ENCODE measurements around the gene MYL6. TPM values are rescaled to one million over a fixed set of nuclear protein-coding genes. Genes with fewer than 3 reads are reported as not detected.
A peak's percentile ranks its signal among the peaks of the same experiment; 100 is the strongest.

The MYL6 gene
- total RNA-seq, 1 experiment from 2014 or later: 932 TPM

DNA sequence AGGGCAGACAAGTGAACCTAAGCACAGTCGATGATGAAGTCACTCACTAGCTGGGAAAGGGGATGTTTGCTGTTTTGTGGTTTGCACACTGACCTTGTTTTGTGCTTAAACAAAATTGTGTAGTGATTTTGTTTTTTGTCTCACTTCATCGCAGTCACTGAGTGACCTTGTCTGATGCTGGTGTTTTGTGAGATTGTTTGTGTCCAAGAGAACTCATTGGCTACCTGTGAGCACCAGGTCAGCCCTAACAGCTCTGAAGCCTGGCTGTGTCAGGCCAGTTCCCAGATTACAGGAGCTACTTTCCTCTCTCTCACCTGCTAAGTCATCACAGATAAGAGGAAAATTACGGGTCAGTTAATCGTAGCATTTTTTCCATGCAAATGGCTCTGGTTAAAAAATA lies 34.0 kb upstream of the MYL6 start:
- ChIA-PET POLR2A (no interaction called here), CTCF (interaction anchor here (1.1 to 1.4 kb wide), 4 partner anchors 27 to 142 kb away, joined by 3 to 7 read pairs (median 4); partner anchors contain the start of genes COQ10A, MYL6B and SMARCC2)
- no peak overlapping the region for H3K4me3 Mint-ChIP-seq
- TF ChIP-seq TCF7 (CRISPR knock-in tag; IDR thresholded peaks at IDR 0.05; ENCODE audit: low read depth) (no peak), ZBTB43 (CRISPR knock-in tag; IDR thresholded peaks at IDR 0.05) (no peak), CREM (CRISPR knock-in tag; IDR thresholded peaks at IDR 0.05) (no peak), TEAD1 (CRISPR knock-in tag; IDR thresholded peaks at IDR 0.05) (no peak), SP1 (CRISPR knock-in tag; conservative IDR thresholded peaks at IDR 0.05) (no peak)
- TF ChIP-seq, protein P1, sequence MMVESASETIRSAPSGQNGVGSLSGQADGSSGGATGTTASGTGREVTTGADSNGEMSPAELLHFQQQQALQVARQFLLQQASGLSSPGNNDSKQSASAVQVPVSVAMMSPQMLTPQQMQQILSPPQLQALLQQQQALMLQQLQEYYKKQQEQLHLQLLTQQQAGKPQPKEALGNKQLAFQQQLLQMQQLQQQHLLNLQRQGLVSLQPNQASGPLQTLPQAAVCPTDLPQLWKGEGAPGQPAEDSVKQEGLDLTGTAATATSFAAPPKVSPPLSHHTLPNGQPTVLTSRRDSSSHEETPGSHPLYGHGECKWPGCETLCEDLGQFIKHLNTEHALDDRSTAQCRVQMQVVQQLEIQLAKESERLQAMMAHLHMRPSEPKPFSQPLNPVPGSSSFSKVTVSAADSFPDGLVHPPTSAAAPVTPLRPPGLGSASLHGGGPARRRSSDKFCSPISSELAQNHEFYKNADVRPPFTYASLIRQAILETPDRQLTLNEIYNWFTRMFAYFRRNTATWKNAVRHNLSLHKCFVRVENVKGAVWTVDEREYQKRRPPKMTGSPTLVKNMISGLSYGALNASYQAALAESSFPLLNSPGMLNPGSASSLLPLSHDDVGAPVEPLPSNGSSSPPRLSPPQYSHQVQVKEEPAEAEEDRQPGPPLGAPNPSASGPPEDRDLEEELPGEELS (CRISPR knock-in tag; IDR thresholded peaks at IDR 0.05): no peak
- TF ChIP-seq, protein P2, sequence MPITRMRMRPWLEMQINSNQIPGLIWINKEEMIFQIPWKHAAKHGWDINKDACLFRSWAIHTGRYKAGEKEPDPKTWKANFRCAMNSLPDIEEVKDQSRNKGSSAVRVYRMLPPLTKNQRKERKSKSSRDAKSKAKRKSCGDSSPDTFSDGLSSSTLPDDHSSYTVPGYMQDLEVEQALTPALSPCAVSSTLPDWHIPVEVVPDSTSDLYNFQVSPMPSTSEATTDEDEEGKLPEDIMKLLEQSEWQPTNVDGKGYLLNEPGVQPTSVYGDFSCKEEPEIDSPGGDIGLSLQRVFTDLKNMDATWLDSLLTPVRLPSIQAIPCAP (CRISPR knock-in tag; IDR thresholded peaks at IDR 0.05): no peak
- no peaks in the 10 kb centered on the region; the same call in 1 of the 2 replicates for H3K27me3 Mint-ChIP-seq (ENCODE audit: low read depth)
- H3K4me1 Mint-ChIP-seq: peaks cover 25% of the 10 kb centered on the region
- H3K27ac Mint-ChIP-seq: peak overlapping the region; percentile 4
- ATAC-seq: no peak
- peaks cover 15% of the 10 kb centered on the region for H3K36me3 Mint-ChIP-seq
- DNase-seq (ENCODE audit: low spot score): no peak
- H3K9me3 Mint-ChIP-seq: no peaks in the 10 kb centered on the region

GRCh38 chr12:56126732-56127239 lies 31.4 kb upstream of the MYL6 start:
- no peak for DNase-seq (ENCODE audit: low spot score)
- Mint-ChIP-seq H3K36me3 (peaks cover 22% of the 10 kb centered on the region), H3K4me1 (peaks cover 30% of the 10 kb centered on the region), H3K9me3 (no peaks in the 10 kb centered on the region), H3K27me3 (ENCODE audit: low read depth) (no peaks in the 10 kb centered on the region; the same call in 1 of the 2 replicates), H3K4me3 (peak overlapping the region; percentile 98), H3K27ac (peak overlapping the region; percentile 99)
- ChIA-PET CTCF (interaction anchor here (0.5 to 4.2 kb wide), 19 partner anchors 9 to 557 kb away, joined by 3 to 22 read pairs (median 3); partner anchors contain the start of genes COQ10A, MYL6, MYL6B and ORMDL2), POLR2A (interaction anchor here (0.6 to 5.3 kb wide), 8 partner anchors 9 to 532 kb away, joined by 3 to 104 read pairs (median 4); partner anchors contain the start of genes MYL6, PA2G4, SMARCC2 and ZC3H10)
- TF ChIP-seq EMX1 (CRISPR knock-in tag; IDR thresholded peaks at IDR 0.05) (0 out of 2 replicates have a peak, but pooled peaks have one; percentile 7), GABPB1 (CRISPR knock-in tag; IDR thresholded peaks at IDR 0.05) (no peak)
- no peak for ATAC-seq

DNA sequence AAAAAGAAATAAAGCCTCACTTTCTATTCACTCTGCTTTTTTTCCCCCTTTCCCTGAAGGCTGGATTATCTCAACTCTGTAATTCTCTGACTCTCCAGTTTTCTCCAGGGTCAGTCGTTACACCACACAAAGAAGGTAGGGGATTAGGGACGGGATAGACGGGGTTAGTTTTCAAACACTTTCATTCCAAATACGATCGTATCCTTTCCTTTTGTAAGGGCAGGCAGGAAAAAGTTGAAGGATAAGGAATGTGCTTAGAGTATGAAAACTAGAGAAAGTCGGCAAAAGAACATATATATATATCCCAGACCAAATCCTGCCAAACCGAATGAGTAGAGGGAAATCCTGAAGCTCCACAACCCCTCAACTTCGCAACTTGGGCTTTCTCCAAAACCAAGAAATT lies 30.7 kb upstream of the MYL6 start:
- peak overlapping the region; percentile 99 for H3K27ac Mint-ChIP-seq
- no peaks in the 10 kb centered on the region; the same call in 1 of the 2 replicates for H3K27me3 Mint-ChIP-seq (ENCODE audit: low read depth)
- H3K9me3 Mint-ChIP-seq: no peaks in the 10 kb centered on the region
- peak overlapping the region; percentile 98 for H3K4me3 Mint-ChIP-seq
- ChIA-PET POLR2A (interaction anchor here (0.6 to 5.3 kb wide), 16 partner anchors 9 to 509 kb away, joined by 3 to 104 read pairs (median 6); partner anchors contain the start of genes CNPY2, MYL6, PA2G4 and RNF41), CTCF (interaction anchor here (0.6 to 4.2 kb wide), 27 partner anchors 8 to 1044 kb away, joined by 3 to 61 read pairs (median 5); partner anchors contain the start of genes ANKRD52, COQ10A, MYL6 and MYL6B)
- peaks cover 27% of the 10 kb centered on the region for H3K36me3 Mint-ChIP-seq
- ATAC-seq: no peak
- no peak for TF ChIP-seq MYBL2 (CRISPR knock-in tag; IDR thresholded peaks at IDR 0.05)
- no peak for TF ChIP-seq PREB (CRISPR knock-in tag; IDR thresholded peaks at IDR 0.05; ENCODE audit: borderline replicate concordance)
- TF ChIP-seq ELF4 (CRISPR knock-in tag; IDR thresholded peaks at IDR 0.05; ENCODE audit: low read depth): no peak
- TF ChIP-seq ZNF396 (CRISPR knock-in tag; IDR thresholded peaks at IDR 0.05; ENCODE audit: borderline replicate concordance): no peak
- no peak for TF ChIP-seq ATF2 (CRISPR knock-in tag; IDR thresholded peaks at IDR 0.05; ENCODE audit: borderline replicate concordance, low read depth)
- TF ChIP-seq NFE2L1 (CRISPR knock-in tag; IDR thresholded peaks at IDR 0.05): no peak; the same call in 1 of the 2 replicates
- no peak for TF ChIP-seq ZNF671 (CRISPR knock-in tag; IDR thresholded peaks at IDR 0.05)
- TF ChIP-seq HMGA2 (CRISPR knock-in tag; IDR thresholded peaks at IDR 0.05): no peak
- no peak for TF ChIP-seq ZNF219 (CRISPR knock-in tag; IDR thresholded peaks at IDR 0.05; ENCODE audit: borderline replicate concordance)
- no peak for TF ChIP-seq USF1 (CRISPR knock-in tag; IDR thresholded peaks at IDR 0.05)
- peaks cover 30% of the 10 kb centered on the region for H3K4me1 Mint-ChIP-seq
- DNase-seq (ENCODE audit: low spot score): no peak
